ENCODE data around the gene TGM2.

The TGM2 gene

GRCh38 chr20:38115896-38116295, 49.2 kb downstream of the TGM2 start:
- Histone ChIP-seq H3K36me3 (ENCODE audit: insufficient read depth) (no peaks in the 10 kb centered on the region), H3K79me2 (ENCODE audit: insufficient read depth, low read depth) (no peaks in the 10 kb centered on the region), H3K9ac (no peak overlapping the region), H3K4me1 (ENCODE audit: low read depth, poor library complexity, severe bottlenecking) (no peaks in the 10 kb centered on the region), H3K4me2 (no peak overlapping the region), H2AFZ (ENCODE audit: low read depth) (no peak overlapping the region), H3K4me3 (IDR thresholded peaks at IDR 0.05; ENCODE audit: insufficient read depth, low read depth, low read length) (no peak overlapping the region), H3K27me3 (ENCODE audit: insufficient read depth, low read depth) (no peaks in the 10 kb centered on the region), H3K27ac (no peak overlapping the region), H4K20me1 (ENCODE audit: insufficient read depth) (no peaks in the 10 kb centered on the region)
- TF ChIP-seq, protein P1, sequence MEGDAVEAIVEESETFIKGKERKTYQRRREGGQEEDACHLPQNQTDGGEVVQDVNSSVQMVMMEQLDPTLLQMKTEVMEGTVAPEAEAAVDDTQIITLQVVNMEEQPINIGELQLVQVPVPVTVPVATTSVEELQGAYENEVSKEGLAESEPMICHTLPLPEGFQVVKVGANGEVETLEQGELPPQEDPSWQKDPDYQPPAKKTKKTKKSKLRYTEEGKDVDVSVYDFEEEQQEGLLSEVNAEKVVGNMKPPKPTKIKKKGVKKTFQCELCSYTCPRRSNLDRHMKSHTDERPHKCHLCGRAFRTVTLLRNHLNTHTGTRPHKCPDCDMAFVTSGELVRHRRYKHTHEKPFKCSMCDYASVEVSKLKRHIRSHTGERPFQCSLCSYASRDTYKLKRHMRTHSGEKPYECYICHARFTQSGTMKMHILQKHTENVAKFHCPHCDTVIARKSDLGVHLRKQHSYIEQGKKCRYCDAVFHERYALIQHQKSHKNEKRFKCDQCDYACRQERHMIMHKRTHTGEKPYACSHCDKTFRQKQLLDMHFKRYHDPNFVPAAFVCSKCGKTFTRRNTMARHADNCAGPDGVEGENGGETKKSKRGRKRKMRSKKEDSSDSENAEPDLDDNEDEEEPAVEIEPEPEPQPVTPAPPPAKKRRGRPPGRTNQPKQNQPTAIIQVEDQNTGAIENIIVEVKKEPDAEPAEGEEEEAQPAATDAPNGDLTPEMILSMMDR (conservative IDR thresholded peaks at IDR 0.05; ENCODE audit: low read depth, low read length): no peak

- no peaks in the 10 kb centered on the region for H3K27me3 ChIP-seq (ENCODE audit: insufficient read depth, low read depth)
- H2AFZ ChIP-seq (ENCODE audit: low read depth): no peak overlapping the region
- H3K4me2 ChIP-seq: no peak overlapping the region
- no peak overlapping the region for H3K27ac ChIP-seq
- TF ChIP-seq, protein P1 (conservative IDR thresholded peaks at IDR 0.05; ENCODE audit: low read depth, low read length): no peak
- no peak overlapping the region for H3K4me3 ChIP-seq (IDR thresholded peaks at IDR 0.05; ENCODE audit: insufficient read depth, low read depth, low read length)
- no peak overlapping the region for H3K9ac ChIP-seq
- H3K4me1 ChIP-seq (ENCODE audit: low read depth, poor library complexity, severe bottlenecking): no peaks in the 10 kb centered on the region
- no peaks in the 10 kb centered on the region for H3K36me3 ChIP-seq (ENCODE audit: insufficient read depth)
- H4K20me1 ChIP-seq (ENCODE audit: insufficient read depth): no peaks in the 10 kb centered on the region
- H3K79me2 ChIP-seq (ENCODE audit: insufficient read depth, low read depth): no peaks in the 10 kb centered on the region
These were observed 49.9 kb downstream of the TGM2 start for GRCh38 chr20:38115205-38115604.

- Histone ChIP-seq H3K4me2 (no peak overlapping the region), H3K4me1 (ENCODE audit: low read depth, poor library complexity, severe bottlenecking) (no peaks in the 10 kb centered on the region), H3K79me2 (ENCODE audit: insufficient read depth, low read depth) (no peaks in the 10 kb centered on the region), H3K27ac (no peak overlapping the region), H3K9ac (no peak overlapping the region), H4K20me1 (ENCODE audit: insufficient read depth) (no peaks in the 10 kb centered on the region), H2AFZ (ENCODE audit: low read depth) (no peak overlapping the region), H3K27me3 (ENCODE audit: insufficient read depth, low read depth) (no peaks in the 10 kb centered on the region), H3K4me3 (IDR thresholded peaks at IDR 0.05; ENCODE audit: insufficient read depth, low read depth, low read length) (no peak overlapping the region), H3K36me3 (ENCODE audit: insufficient read depth) (no peaks in the 10 kb centered on the region)
- TF ChIP-seq, protein P1 (conservative IDR thresholded peaks at IDR 0.05; ENCODE audit: low read depth, low read length): no peak
These were observed 50.7 kb downstream of the TGM2 start for GRCh38 chr20:38114353-38114791.

- no peak overlapping the region for H3K27ac ChIP-seq
- no peaks in the 10 kb centered on the region for H4K20me1 ChIP-seq (ENCODE audit: insufficient read depth)
- no peaks in the 10 kb centered on the region for H3K4me1 ChIP-seq (ENCODE audit: low read depth, poor library complexity, severe bottlenecking)
- H3K4me2 ChIP-seq: no peak overlapping the region
- H3K4me3 ChIP-seq (IDR thresholded peaks at IDR 0.05; ENCODE audit: insufficient read depth, low read depth, low read length): no peak overlapping the region
- H3K79me2 ChIP-seq (ENCODE audit: insufficient read depth, low read depth): no peaks in the 10 kb centered on the region
- H3K27me3 ChIP-seq (ENCODE audit: insufficient read depth, low read depth): no peaks in the 10 kb centered on the region
- H3K36me3 ChIP-seq (ENCODE audit: insufficient read depth): no peaks in the 10 kb centered on the region
- TF ChIP-seq, protein P1 (conservative IDR thresholded peaks at IDR 0.05; ENCODE audit: low read depth, low read length): 0 out of 2 replicates have a peak, but pooled peaks have one; percentile 14
- H3K9ac ChIP-seq: no peak overlapping the region
- H2AFZ ChIP-seq (ENCODE audit: low read depth): no peak overlapping the region
These were observed 51.4 kb downstream of the TGM2 start for GRCh38 chr20:38113401-38114325.
